ENCODE measurements around the gene OR10A2.
"Not testable (repeated sequence)": the region's sequence is repeated elsewhere in the genome, so short reads cannot be mapped to it uniquely, and the experiment has no call there.

OR10A2 gene

DNA sequence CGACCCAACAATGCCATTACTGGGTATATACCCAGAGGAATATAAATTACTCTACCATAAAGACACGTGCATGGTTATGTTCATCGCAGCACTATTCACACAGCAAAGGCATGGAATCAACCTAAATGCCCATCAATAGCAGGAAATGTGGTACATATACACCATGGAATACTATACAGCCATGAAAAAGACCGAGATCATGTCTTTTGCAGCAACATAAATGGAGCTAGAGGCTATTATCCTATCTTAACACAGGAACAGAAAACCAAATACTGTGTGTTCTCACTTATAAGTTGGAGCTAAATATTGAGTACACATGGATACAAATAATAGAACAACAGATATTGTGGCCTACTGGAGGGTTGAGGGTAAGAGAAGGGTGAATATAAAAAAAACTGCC, 26.0 kb downstream of the OR10A2 start:
- no peak for DNase-seq

DNA sequence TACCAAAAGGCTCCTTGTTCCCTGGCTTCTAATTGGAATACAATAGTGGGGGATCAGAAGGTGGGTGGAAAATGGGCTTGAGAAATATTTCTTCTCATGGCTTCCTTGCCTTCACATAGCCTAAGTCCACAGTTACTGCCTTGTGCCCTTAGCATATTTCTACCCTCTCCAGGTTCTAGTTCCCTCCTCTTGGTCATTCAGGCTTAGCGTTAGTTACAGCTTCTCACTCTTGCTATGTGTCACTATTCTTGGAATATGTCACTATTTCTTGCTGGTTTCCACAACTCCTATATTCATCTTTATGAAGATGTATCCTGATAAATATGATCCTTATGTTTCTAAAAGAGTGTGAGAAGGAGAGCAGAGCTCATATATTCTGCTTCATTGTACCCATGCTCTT, 27.0 kb downstream of the OR10A2 start:
- no peak for DNase-seq

DNA sequence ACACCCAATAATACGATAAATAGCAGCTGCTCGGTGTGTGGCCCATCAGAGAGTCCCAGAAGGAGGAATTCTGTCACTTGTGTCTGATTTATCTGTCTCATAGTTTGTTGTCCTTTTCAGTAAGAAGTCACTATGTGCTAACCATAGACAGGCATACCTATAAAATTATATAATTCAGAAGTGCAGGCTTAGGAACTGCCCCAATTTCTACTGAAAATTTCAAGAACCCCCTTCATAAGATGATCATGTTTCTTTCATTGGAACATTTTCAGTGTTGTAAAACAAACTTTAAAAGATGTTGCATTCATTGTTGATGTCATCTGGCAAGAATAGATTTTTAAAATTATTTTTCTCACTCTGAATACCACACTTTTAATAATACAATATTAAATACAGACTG, 29.5 kb downstream of the OR10A2 start, which contains the start of gene OR2D2:
TSS of gene OR2D2 (minus strand) at position 101 of the 400 bp plus-strand sequence. CDS start at position 101, 0 bp downstream.
- DNase-seq = no peak

DNA sequence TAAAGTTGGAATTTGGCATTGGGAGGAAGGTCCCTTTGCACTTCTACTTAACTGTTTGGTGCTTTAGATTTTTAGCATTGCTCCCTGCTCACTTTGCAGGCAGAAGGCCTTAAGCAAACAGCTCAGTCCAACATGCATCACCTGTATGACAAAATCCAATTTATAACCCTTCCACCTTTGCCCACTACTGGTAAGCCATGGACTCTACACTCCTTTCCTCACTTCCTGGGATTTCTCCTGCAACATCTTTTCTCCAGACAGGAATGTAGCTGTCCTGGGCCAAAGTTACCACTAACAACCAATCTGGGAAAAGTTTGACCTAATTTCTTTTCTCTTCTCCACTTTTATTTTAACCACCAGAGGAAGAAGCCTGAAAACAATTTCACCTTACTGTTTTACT, 31.2 kb downstream of the OR10A2 start:
- DNase-seq = no peak

DNA sequence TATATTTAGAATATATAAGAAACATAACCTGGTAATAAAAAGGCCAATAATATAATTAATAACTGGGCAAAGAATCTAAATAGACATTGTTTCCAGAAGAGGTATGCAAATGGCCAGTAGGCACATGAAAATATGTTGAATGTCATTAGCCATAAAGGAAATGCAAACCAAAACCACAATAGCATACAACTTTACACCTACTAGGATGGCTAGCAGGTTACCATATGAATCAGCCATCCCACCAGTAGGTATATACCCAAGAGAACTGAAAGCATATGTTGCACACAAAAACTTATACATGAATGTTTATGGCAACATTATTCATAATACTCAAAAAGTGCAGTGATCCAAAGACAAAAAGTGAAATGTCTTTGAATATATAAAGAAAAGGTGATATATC, 32.2 kb downstream of the OR10A2 start:
- no peak for DNase-seq

DNA sequence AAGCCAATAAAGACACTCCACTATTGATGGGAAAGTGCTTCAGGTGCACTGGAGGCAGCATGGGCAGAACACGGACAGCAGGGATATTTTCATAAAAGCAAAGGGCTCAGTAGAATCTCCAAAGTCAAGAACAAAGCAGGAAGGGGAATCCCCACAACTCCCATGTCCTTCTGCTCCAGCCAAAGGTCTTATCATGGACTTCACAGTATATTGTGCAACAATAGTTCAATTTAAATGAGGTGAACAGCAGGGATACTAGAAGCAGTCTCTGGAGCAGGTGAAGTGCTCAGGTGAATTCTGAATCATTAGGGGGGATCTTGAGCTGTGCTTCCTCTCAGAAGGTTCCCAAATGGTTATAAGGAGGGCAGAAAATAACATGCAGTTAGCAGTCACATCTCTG, 36.1 kb downstream of the OR10A2 start:
- DNase-seq = no peak

DNA sequence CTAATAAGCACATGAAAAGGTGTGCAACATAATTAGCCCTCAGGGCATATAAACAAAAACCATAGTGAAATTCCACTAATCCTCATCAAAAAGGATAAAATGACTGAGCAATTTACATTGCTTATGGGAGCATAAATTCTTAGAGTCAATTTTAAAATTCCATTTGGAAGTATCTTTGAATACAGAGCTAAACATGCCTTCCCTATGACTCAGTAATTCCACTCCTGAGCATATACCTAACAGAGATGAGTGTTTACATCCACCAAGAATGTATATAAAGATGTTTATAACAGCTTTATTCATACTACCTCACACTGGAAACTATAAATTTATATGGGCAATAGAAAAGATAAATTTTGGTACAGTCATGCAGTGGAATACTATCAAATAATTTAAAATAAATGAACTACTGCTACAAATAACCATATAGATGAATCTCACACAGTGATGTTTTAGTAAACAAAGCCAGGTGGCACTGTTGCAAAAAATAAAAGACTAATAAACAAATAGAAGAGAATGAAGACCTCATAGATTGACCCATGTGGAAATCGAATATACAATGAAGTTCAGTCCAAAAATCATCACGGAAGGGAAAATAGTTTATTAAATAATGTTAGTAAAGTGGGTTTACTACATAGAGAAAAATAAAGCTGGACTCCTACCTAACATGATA, 37.6 kb downstream of the OR10A2 start:
- DNase-seq = no peak

DNA sequence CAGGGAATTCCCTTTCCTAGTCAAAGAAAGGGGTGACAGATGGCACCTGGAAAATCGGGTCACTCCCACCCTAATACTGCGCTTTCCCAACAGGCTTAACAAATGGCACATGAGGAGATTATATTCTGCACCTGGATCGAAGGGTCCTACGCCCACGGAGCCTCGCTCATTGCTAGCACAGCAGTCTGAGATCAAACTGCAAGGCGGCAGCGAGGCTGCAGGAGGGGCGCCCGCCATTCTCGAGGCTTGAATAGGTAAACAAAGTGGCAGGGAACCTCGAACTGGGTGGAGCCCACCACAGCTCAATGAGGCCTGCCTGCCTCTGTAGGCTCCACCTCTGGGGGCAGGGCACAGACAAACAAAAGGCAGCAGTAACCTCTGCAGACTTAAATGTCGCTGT, 41.9 kb downstream of the OR10A2 start:
- not testable (repeated sequence) for DNase-seq

DNA sequence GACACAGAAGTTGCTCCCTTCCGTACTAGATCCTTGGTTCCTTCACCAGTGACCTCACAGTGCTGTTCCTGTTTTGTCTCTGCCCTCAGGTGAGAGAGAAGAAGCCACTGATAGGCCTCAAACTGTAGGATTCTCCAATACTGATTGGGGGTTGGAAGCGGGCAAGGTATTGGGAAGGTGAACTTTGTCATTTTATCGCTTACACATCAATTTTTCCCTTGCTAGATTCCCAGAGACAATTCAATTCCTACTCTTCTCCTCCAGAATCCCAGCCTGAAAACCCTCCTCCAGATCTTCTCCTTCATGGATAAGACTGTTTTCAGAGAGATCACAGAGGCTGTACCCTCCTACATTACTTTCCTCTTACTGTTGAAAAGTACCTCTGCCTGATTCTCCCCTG, 48.5 kb downstream of the OR10A2 start:
- DNase-seq = no peak

DNA sequence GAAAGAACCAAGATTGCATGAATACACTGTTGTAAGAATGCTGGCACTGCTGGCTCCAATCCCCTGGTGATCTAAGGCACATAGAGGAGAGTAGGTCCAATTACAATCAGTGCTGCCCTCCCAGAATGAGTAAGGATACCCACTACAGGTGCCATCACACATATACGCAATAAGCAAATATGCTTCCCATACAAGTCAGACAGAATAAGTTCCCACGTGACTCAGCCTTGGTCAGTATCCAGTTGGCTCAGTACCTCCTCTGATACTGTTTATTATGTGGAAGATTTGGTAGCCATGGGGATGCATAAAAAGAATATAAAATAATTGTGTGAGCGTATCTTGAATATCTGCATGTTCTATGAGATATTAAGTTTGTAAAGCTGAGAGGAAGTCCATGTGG, 49.1 kb downstream of the OR10A2 start:
- DNase-seq = no peak

DNA sequence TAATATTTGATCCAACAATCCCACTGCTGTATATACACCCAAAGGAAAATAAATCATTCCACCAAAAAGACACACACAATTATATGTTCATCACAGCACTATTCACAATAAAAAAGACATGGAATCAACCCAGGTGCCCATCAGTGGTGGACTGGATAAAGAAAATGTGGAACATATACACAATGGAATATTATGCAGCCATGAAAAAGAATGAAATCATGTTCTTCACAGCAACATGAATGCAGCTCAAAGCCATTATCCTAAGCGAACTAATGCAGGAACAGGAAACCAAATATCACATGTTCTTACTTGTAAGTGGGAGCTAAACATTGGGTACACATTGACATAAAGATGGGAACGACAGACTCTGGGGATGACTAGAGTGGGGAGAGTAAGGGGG, 56.8 kb downstream of the OR10A2 start:
- DNase-seq = no peak

DNA sequence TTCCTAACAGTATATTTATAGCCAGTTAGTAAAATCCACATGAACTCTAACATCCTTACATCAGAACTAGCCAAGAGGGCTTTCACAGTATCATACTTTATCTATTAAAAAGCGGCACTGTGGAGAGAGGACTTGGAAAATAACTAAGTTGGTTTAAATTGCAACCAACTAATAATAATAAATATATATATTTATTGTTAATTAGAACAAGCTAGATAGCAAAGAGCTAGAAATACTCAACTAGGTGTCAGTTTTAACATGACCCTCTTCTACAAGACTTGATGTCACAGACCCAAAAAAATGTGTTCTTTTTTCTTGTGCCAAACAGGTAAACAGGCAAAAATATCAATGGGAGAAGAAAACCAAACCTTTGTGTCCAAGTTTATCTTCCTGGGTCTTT, 57.8 kb downstream of the OR10A2 start, which contains the start of gene OR2D3:
TSS of gene OR2D3 (plus strand) at position 301 of the 400 bp plus-strand sequence. CDS start at position 301, 0 bp downstream.
- DNase-seq = no peak

Measured in CD4-positive, alpha-beta T cell treated with Interleukin-10 for 1 hour (primary cell).